Stimulated activated CD8-positive, alpha-beta memory T cell treated with anti-CD3 and anti-CD28 coated beads, Interleukin-7, amount 100 ng/mL, for 48 hours (primary cell): ENCODE data around the gene DNAH2.

Source experiments
- DNase-seq, 2 donors: peaks; one replicate each; pipeline ENCODE4 v3.0.0-alpha.2; 2020; ENCODE audit warnings: low read depth in 1 of 2; ENCODE audit errors: extremely low read depth in 1 of 2

The DNAH2 gene

GRCh38 chr17:7848739-7849129 lies 131.2 kb downstream of the DNAH2 start:
- no peak for DNase-seq

DNA sequence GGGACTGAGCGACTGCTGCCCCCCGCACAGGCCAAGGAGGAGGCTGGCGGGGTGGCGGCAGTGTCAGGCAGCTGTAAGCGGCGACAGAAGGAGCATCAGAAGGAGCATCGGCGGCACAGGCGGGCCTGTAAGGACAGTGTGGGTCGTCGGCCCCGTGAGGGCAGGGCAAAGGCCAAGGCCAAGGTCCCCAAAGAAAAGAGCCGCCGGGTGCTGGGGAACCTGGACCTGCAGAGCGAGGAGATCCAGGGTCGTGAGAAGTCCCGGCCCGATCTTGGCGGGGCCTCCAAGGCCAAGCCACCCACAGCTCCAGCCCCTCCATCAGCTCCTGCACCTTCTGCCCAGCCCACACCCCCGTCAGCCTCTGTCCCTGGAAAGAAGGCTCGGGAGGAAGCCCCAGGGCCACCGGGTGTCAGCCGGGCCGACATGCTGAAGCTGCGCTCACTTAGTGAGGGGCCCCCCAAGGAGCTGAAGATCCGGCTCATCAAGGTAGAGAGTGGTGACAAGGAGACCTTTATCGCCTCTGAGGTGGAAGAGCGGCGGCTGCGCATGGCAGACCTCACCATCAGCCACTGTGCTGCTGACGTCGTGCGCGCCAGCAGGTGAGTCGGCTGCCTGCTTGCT lies 131.7 kb downstream of the DNAH2 start:
- no peak for DNase-seq

DNA sequence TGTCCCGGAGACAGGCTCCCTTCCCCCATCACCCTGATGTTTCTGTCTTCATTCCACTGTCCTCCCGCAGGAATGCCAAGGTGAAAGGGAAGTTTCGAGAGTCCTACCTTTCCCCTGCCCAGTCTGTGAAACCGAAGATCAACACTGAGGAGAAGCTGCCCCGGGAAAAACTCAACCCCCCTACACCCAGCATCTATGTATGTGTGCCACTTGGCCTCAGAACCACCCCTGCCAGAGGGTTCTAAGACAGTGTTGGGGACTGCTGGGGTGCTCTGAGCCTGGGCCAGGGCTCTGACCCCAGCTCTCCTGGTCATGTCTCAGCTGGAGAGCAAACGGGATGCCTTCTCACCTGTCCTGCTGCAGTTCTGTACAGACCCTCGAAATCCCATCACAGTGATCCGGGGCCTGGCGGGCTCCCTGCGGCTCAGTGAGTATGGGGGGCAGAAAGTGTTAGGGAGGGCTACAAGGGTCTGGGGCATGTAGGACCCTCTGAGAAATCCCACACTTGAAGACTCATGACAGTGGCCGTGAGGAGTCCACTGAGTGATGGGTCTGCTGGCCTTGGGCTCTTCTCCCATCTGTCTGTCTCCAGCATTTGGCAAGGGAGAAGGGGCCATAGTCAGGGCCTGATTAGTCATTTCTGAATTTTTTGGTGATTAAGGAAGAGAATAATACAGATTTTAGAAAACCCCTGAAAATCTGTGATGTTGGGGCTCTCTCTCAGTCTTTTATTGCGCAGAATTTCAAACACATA lies 132.4 kb downstream of the DNAH2 start:
- DNase-seq = no peak

GRCh38 chr17:7850701-7851437 lies 133.3 kb downstream of the DNAH2 start:
- no peak for DNase-seq

DNA sequence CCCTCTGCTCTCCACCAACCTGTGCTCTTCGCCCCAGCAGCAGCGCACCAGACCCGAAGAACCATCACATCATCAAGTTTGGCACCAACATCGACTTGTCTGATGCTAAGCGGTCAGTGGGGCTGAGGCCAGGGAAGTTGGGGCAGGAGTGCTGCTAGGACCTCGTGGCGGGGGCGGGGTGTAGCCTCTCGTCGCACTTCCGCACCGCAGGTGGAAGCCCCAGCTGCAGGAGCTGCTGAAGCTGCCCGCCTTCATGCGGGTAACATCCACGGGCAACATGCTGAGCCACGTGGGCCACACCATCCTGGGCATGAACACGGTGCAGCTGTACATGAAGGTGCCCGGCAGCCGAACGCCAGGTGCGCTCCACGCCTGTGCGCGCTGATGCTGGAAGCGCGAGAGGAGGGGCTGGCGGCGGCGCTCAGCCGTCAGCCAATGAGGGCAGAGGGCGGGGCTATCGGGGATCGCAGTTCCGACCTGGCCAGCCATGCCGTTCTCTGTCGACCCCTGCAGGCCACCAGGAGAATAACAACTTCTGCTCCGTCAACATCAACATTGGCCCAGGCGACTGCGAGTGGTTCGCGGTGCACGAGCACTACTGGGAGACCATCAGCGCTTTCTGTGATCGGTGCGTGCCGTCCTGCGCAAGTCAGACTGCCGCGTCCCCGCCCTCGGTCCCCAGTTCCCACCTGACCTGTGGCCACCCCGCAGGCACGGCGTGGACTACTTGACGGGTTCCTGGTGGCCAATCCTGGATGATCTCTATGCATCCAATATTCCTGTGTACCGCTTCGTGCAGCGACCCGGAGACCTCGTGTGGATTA lies 134.1 kb downstream of the DNAH2 start:
- DNase-seq = peak; percentile 82 to 86

DNA sequence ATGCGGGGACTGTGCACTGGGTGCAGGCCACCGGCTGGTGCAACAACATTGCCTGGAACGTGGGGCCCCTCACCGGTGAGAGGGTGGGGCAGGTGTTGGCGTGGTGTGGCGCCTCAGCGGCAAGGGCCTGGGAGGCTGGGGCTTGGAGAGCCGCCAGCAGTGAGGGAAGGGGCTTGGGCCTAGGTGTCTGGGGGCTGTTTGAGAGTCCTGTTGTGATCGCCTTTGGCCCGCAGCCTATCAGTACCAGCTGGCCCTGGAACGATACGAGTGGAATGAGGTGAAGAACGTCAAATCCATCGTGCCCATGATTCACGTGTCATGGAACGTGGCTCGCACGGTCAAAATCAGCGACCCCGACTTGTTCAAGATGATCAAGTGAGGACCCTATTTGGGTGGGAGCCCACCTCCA lies 134.7 kb downstream of the DNAH2 start:
- DNase-seq = no peak

GRCh38 chr17:7852919-7853690 lies 135.6 kb downstream of the DNAH2 start:
- DNase-seq = no peak

DNA sequence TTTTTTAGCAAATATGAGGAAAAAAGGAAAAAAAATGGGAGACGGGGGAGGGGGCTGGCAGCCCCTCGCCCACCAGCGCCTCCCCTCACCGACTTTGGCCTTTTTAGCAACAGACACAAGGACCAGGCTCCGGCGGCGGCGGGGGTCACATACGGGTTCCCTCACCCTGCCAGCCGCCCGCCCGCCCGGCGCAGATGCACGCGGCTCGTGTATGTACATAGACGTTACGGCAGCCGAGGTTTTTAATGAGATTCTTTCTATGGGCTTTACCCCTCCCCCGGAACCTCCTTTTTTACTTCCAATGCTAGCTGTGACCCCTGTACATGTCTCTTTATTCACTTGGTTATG lies 136.1 kb downstream of the DNAH2 start:
- DNase-seq = no peak

- DNase-seq = no peak
Measured at GRCh38 chr17:7854078-7854777, 136.7 kb downstream of the DNAH2 start.

DNA sequence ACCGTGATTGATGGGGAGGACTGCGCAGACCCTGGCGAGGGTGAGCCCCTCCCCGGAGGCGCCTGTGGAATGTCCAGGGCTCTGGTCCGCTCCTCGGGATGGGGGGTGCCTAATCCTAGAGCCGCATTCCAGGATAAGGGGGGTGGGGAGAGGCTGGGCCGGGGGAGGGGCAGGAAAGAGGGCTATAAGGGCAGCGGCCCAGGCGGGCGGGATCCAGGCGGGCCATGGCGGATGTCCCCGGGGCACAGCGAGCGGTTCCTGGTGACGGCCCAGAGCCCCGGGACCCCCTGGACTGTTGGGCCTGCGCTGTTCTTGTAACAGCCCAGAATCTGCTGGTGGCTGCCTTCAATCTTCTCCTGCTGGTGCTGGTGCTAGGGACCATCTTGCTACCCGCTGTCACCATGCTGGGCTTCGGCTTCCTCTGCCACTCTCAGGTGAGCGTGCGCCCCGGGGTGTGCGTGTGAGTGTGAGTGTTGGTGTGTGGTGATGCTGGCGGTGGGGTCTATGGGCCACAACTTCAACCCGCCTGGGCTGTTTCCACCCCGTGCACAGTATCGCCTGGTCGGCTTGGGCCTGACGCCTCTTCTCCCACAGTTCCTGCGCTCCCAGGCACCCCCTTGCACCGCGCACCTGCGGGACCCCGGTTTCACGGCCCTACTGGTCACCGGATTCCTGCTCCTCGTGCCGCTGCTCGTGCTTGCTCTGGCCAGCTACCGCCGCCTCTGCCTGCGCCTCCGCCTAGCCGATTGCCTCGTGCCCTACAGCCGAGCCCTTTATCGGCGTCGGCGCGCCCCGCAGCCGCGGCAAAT lies 137.5 kb downstream of the DNAH2 start, which contains the start of gene TMEM88:
Gene TMEM88, plus strand, starts transcription at position 216 of the 809 bp plus-strand sequence. Its CDS starts 9 bp downstream, at position 225.
- DNase-seq = no peak

DNA sequence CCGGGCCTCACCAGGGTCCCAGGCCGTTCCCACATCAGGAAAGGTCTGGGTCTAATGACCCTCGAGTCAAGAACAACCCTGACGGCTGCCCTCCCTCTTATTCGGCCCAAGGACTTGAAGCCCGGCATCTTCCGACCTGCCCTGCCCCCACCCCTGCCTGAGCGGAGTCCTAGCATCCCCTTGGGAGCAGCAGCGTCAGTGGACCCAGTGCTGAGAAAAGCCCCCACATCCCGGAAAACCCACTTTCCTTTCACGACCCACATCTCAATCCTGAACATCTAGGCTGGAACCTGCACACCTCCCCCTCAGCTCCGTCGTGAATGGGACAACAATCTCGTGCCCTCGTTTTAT lies 138.1 kb downstream of the DNAH2 start:
- no peak for DNase-seq

GRCh38 chr17:7856011-7856810 lies 138.7 kb downstream of the DNAH2 start:
- DNase-seq = no peak

DNA sequence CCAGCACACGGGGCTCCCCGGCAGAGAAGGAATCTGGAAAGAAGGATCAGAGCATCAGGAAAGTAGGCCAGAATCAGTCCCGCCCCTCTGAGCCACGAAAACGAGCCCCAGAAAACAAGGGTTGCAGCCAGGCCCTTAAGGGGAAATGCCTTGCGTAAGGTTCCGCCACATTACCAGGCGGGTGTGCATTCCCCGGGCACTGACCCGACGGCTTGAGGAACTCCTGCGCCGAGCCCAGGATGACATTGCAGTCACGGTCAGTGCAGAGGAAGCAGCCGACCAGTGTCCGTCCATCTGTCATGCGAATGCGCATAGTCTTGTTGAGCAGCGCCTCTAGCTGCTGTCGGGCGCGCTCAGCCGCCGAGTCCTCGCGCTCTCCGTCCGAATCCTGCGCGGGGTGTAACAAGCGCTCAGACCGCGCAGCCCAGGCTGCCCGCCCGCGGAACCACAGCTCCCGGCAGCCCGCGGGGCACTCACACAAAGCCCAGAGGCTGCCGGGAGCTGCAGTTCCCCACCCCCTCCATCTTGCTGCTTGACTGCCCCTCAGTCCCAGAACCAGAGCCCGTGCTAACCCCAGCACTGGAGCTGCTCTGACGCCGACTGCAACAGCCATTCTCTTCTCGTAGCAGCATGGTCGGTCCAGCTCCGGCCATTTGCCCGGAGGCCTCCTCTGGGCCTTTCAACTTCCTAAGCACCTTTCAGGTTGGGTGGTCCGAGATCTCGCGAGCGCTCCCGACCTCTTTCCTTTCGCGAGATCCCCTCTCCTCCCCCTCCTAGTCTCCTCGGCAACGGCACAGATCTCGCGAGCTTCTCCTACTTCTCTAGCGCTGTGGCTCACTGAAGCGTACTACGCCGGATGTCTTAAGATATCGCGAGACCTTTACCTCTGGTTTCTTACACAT lies 139.5 kb downstream of the DNAH2 start, which contains the start of gene NAA38:
Gene NAA38, minus strand, starts transcription at position 749 of the 902 bp plus-strand sequence. Its CDS starts 96 bp downstream, at position 653.
- peak; percentile 80 to 95 for DNase-seq

GRCh38 chr17:7857713-7858521 lies 140.4 kb downstream of the DNAH2 start, which contains the start of gene CYB5D1:
CYB5D1 (plus strand) TSS chr17:7858003; CDS start chr17:7858135, 132 bp downstream.
- DNase-seq = peak in 1 of 2 donors; percentile 87

DNA sequence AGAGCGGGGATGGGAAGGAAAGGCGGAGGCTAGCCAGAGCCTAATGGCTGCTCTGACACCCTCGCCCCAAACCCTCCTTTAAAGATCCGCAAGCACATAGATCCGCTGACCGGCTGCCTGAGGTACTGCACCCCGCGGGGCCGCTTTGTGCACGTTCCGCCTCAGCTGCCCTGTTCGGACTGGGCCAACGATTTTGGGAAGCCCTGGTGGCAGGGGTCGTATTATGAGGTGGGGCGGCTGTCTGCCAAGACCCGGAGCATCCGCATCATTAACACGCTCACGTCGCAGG lies 140.9 kb downstream of the DNAH2 start:
- no peak for DNase-seq

GRCh38 chr17:7859028-7859427 lies 141.5 kb downstream of the DNAH2 start:
- no peak for DNase-seq
